ENCODE measurements around the gene SEPTIN1.

Gene SEPTIN1

DNA sequence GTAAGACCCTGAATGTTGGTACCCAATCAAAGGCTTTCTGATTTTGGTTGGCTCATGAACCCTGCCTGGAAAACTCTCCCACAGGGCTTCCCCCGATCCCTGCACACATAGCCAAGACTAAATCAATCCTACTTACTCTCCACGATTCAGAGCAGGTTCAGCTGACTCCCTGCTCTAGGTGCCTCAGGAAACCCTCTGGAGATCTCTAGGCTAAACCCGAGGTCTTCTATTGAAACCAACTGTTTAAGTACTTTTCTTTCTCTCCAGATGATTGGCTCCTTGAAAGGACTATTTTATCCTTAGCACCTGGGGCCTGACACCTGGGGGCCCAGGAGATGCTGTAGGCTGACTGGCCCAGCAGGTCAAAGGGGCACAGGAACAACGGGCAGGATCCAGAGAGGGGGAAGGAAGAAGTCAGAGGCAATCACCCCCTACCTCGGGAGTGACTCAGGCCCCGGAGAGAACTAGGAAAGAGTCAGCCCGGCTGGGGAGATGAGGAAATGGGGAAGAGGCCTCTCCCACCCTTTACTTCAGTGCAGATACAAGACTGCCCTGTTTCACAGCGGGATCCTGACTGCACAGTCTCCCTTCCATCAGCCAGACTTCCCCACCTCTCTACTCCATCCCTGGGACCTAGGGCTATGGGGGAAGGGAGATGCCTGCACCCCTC is 14.1 kb downstream of the SEPTIN1 start (continued):
- TF ChIP-seq, protein P1, sequence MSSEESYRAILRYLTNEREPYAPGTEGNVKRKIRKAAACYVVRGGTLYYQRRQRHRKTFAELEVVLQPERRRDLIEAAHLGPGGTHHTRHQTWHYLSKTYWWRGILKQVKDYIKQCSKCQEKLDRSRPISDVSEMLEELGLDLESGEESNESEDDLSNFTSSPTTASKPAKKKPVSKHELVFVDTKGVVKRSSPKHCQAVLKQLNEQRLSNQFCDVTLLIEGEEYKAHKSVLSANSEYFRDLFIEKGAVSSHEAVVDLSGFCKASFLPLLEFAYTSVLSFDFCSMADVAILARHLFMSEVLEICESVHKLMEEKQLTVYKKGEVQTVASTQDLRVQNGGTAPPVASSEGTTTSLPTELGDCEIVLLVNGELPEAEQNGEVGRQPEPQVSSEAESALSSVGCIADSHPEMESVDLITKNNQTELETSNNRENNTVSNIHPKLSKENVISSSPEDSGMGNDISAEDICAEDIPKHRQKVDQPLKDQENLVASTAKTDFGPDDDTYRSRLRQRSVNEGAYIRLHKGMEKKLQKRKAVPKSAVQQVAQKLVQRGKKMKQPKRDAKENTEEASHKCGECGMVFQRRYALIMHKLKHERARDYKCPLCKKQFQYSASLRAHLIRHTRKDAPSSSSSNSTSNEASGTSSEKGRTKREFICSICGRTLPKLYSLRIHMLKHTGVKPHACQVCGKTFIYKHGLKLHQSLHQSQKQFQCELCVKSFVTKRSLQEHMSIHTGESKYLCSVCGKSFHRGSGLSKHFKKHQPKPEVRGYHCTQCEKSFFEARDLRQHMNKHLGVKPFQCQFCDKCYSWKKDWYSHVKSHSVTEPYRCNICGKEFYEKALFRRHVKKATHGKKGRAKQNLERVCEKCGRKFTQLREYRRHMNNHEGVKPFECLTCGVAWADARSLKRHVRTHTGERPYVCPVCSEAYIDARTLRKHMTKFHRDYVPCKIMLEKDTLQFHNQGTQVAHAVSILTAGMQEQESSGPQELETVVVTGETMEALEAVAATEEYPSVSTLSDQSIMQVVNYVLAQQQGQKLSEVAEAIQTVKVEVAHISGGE (tag by site-specific recombination; conservative IDR thresholded peaks at IDR 0.05; ENCODE audit: low read depth), result 0 out of 2 replicates have a peak, but pooled peaks have one; percentile 16
- no peak for TF ChIP-seq ZNF23 (tag by site-specific recombination; IDR thresholded peaks at IDR 0.05; ENCODE audit: borderline replicate concordance)
- TF ChIP-seq ZNF561 (tag by site-specific recombination; IDR thresholded peaks at IDR 0.05; ENCODE audit: borderline replicate concordance), result no peak
- TF ChIP-seq ZNF2 (tag by site-specific recombination; IDR thresholded peaks at IDR 0.05), result peak; percentile 22; the same call in 1 of the 2 replicates
- 0 out of 2 replicates have a peak, but pooled peaks have one; percentile 32 for TF ChIP-seq ZNF692 (tag by site-specific recombination; IDR thresholded peaks at IDR 0.05)
- peak; percentile 72 for TF ChIP-seq ZIC2 (tag by site-specific recombination; IDR thresholded peaks at IDR 0.05)
- TF ChIP-seq ZBTB48 (tag by site-specific recombination; IDR thresholded peaks at IDR 0.05), result peak; percentile 80
- peak; percentile 96 for TF ChIP-seq ZBTB17 (tag by site-specific recombination; IDR thresholded peaks at IDR 0.05)
- no peak for TF ChIP-seq ZNF311 (tag by site-specific recombination; IDR thresholded peaks at IDR 0.05; ENCODE audit: borderline replicate concordance)
- peak; percentile 56 for TF ChIP-seq GLIS2 (tag by site-specific recombination; IDR thresholded peaks at IDR 0.05)
- peak; percentile 60; the same call in 1 of the 2 replicates for TF ChIP-seq ZNF366 (tag by site-specific recombination; conservative IDR thresholded peaks at IDR 0.05)
- peak; percentile 88 for TF ChIP-seq GLIS1 (tag by site-specific recombination; IDR thresholded peaks at IDR 0.05)
- TF ChIP-seq ZXDB (tag by site-specific recombination; IDR thresholded peaks at IDR 0.05), result no peak
- TF ChIP-seq, protein P2, sequence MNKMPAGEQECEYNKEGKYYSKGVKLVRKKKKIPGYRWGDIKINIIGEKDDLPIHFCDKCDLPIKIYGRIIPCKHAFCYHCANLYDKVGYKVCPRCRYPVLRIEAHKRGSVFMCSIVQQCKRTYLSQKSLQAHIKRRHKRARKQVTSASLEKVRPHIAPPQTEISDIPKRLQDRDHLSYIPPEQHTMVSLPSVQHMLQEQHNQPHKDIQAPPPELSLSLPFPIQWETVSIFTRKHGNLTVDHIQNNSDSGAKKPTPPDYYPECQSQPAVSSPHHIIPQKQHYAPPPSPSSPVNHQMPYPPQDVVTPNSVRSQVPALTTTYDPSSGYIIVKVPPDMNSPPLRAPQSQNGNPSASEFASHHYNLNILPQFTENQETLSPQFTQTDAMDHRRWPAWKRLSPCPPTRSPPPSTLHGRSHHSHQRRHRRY (tag by site-specific recombination; IDR thresholded peaks at IDR 0.05), result 0 out of 2 replicates have a peak, but pooled peaks have one; percentile 32
- TF ChIP-seq PATZ1 (tag by site-specific recombination; IDR thresholded peaks at IDR 0.05), result 0 out of 2 replicates have a peak, but pooled peaks have one; percentile 18

GRCh38 chr16:30367349-30368009 is 14.9 kb downstream of the SEPTIN1 start:
- CTCF ChIA-PET, result interaction anchor here (0.6 to 1.1 kb wide), 2 partner anchors 9 to 12 kb away, joined by 3 read pairs; no protein-coding TSS in a partner anchor
- POLR2A ChIA-PET, result interaction anchor here (0.6 to 4.0 kb wide), 2 partner anchors 12 to 40 kb away, joined by 3 to 32 read pairs; partner anchors contain the start of genes CD2BP2 and ZNF771
- H3K27ac ChIP-seq (ENCODE audit: extremely low read depth, low read depth, low read length), result no peak overlapping the region; the same call in 1 of the 2 replicates
- no peaks in the 10 kb centered on the region for H3K9me3 ChIP-seq (ENCODE audit: control insufficient read depth, insufficient read depth, low read depth, low read length)
- H3K36me3 ChIP-seq (ENCODE audit: control insufficient read depth in 2 of 2, insufficient read depth in 1 of 2, low read length in 2 of 2), result peaks cover 19 to 48% of the 10 kb centered on the region in 2 experiments; a peak in 2 of 3 replicates
- H3K4me1 ChIP-seq (ENCODE audit: control insufficient read depth, insufficient read depth, low read length), result peaks cover 7% of the 10 kb centered on the region
- no peak for TF ChIP-seq KLF1 (tag by site-specific recombination; IDR thresholded peaks at IDR 0.05)
- TF ChIP-seq, protein P1 (tag by site-specific recombination; conservative IDR thresholded peaks at IDR 0.05; ENCODE audit: low read depth), result 0 out of 2 replicates have a peak, but pooled peaks have one; percentile 26
- peak overlapping the region; percentile 74 for H3K4me3 ChIP-seq (ENCODE audit: low read depth, low read length)

Measured in HEK293 (cell line).